OCI-LY1 (cell line): Measurements from ENCODE around the gene KLK12.

ENCODE experiments used
- H2AFZ ChIP-seq: fragments of 200-600 bp; sonication (generic), shearing (Covaris generic); 2 replicates; pipeline ENCODE4 v1.6.0; 2014; ENCODE audit warnings: antibody characterized with exemption, mild to moderate bottlenecking, low read length
- H3F3A ChIP-seq: fragments of 200-600 bp; sonication (generic), shearing (Covaris generic); 2 replicates; pipeline ENCODE4 v1.6.0; 2014; ENCODE audit warnings: mild to moderate bottlenecking, antibody characterized with exemption, low read length, moderate library complexity; ENCODE audit not compliant: insufficient read depth
- H3K27ac ChIP-seq: fragments of 200-600 bp; sonication (generic); 2 replicates; pipeline ENCODE4 v1.5.1; 2014; ENCODE audit warnings: low read length, mixed run types, mild to moderate bottlenecking, low read depth; ENCODE audit not compliant: poor library complexity, severe bottlenecking
- H3K27me3 ChIP-seq: fragments of 200-600 bp; sonication (generic); 2 replicates; pipeline ENCODE4 v1.6.0; 2014; ENCODE audit warnings: antibody characterized with exemption, mild to moderate bottlenecking, low read length, moderate library complexity; ENCODE audit not compliant: insufficient read depth
- H3K36me3 ChIP-seq: fragments of 200-600 bp; sonication (generic); 2 replicates; pipeline ENCODE4 v1.6.1; 2014; ENCODE audit warnings: mild to moderate bottlenecking, antibody characterized with exemption, low read length, moderate library complexity, mixed read lengths; ENCODE audit not compliant: insufficient read depth
- H3K4me1 ChIP-seq: fragments of 200-600 bp; sonication (generic); 2 replicates; pipeline ENCODE4 v1.5.1; 2014; ENCODE audit warnings: mild to moderate bottlenecking, low read length, moderate library complexity; ENCODE audit not compliant: insufficient read depth, severe bottlenecking
- H3K4me2 ChIP-seq: fragments of 200-600 bp; sonication (generic), shearing (Covaris generic); 2 replicates; pipeline ENCODE4 v1.6.1; 2014; ENCODE audit warnings: low read length
- H3K4me3 ChIP-seq: fragments of 200-600 bp; sonication (generic); 2 replicates; pipeline ENCODE4 v1.5.1; 2014; ENCODE audit warnings: low read length, low read depth, mild to moderate bottlenecking, mixed read lengths; ENCODE audit not compliant: poor library complexity, severe bottlenecking
- H3K79me2 ChIP-seq: fragments of 200-600 bp; shearing (Covaris generic); 2 replicates; pipeline ENCODE4 v1.6.1; 2016; ENCODE audit warnings: mixed run types, low read length, mixed read lengths; ENCODE audit not compliant: insufficient read depth
- H3K9ac ChIP-seq: fragments of 200-600 bp; sonication (generic), shearing (Covaris generic); 2 replicates; pipeline ENCODE4 v1.6.1; 2014; ENCODE audit warnings: mild to moderate bottlenecking, low read length, mixed read lengths
- H3K9me2 ChIP-seq: fragments of 200-600 bp; sonication (generic), shearing (Covaris generic); 2 replicates; pipeline ENCODE4 v1.6.1; 2014; ENCODE audit warnings: low read depth, mild to moderate bottlenecking, low read length, mixed read lengths
- H3K9me3 ChIP-seq: fragments of 200-600 bp; shearing (Covaris generic); 2 replicates; pipeline ENCODE4 v1.6.1; 2014; ENCODE audit warnings: low read length, mixed read lengths
- H4K20me1 ChIP-seq: fragments of 200-600 bp; sonication (generic), shearing (Covaris generic); 2 replicates; pipeline ENCODE4 v1.6.0; 2016; ENCODE audit warnings: mild to moderate bottlenecking, low read length; ENCODE audit not compliant: insufficient read depth
- CTCF ChIP-seq: fragments of 200-600 bp; sonication (generic), shearing (Covaris generic); IDR thresholded peaks from 2 replicates; pipeline ENCODE4 v1.5.1; 2017; ENCODE audit warnings: mild to moderate bottlenecking, antibody characterized with exemption, low read length, moderate library complexity, mixed read lengths
- EZH2 ChIP-seq: fragments of 200-600 bp; sonication (generic), shearing (Covaris generic); IDR thresholded peaks from 2 replicates; pipeline ENCODE4 v1.8.0; 2017; ENCODE audit warnings: borderline replicate concordance, mixed run types, mild to moderate bottlenecking, antibody characterized with exemption, low read length, moderate library complexity, mixed read lengths

The KLK12 gene

GRCh38 chr19:51083181-51083580, 48.4 kb upstream of the KLK12 start:
- H3K9ac ChIP-seq, result no peak overlapping the region

GRCh38 chr19:51082611-51083010, 47.8 kb upstream of the KLK12 start, which contains the start of gene KLK14:
TSS of gene KLK14 (minus strand) at chr19:51082887. CDS start at chr19:51082614, 273 bp downstream.
- Histone ChIP-seq H3K4me1 (no peaks in the 10 kb centered on the region), H3K9ac (no peak within 1 kb of the TSS), H3K9me3 (no peaks in the 10 kb centered on the region), H3K27me3 (no peaks in the 10 kb centered on the region), H4K20me1 (no peaks in the 10 kb centered on the region), H3K4me3 (no peak within 1 kb of the TSS), H3K4me2 (no peak within 1 kb of the TSS), H2AFZ (no peak within 1 kb of the TSS), H3K36me3 (no peaks in the 10 kb centered on the region), H3F3A (no peaks in the 10 kb centered on the region), H3K9me2 (no peaks in the 10 kb centered on the region), H3K79me2 (no peaks in the 10 kb centered on the region), H3K27ac (no peak within 1 kb of the TSS)
- TF ChIP-seq CTCF, result no peak
- TF ChIP-seq EZH2, result no peak

More at GRCh38 chr19:51083181-51083580, 48.4 kb upstream of the KLK12 start:
- Histone ChIP-seq H3K27me3 (no peaks in the 10 kb centered on the region), H2AFZ (no peak overlapping the region), H3K4me2 (no peak overlapping the region), H3K4me1 (no peaks in the 10 kb centered on the region), H3K9me3 (no peaks in the 10 kb centered on the region), H3K27ac (no peak overlapping the region), H3K36me3 (no peaks in the 10 kb centered on the region), H3K79me2 (no peaks in the 10 kb centered on the region), H3F3A (no peaks in the 10 kb centered on the region), H4K20me1 (no peaks in the 10 kb centered on the region), H3K9me2 (no peaks in the 10 kb centered on the region), H3K4me3 (no peak overlapping the region)
- TF ChIP-seq EZH2, result no peak
- TF ChIP-seq CTCF, result no peak

- no peak overlapping the region for H3K4me3 ChIP-seq
- H3K9me3 ChIP-seq, result no peaks in the 10 kb centered on the region
- no peaks in the 10 kb centered on the region for H4K20me1 ChIP-seq
- no peaks in the 10 kb centered on the region for H3K79me2 ChIP-seq
- no peaks in the 10 kb centered on the region for H3K36me3 ChIP-seq
- no peaks in the 10 kb centered on the region for H3K27me3 ChIP-seq
- no peaks in the 10 kb centered on the region for H3K9me2 ChIP-seq
- no peak overlapping the region for H3K9ac ChIP-seq
- TF ChIP-seq EZH2 (no peak), CTCF (no peak)
- no peak overlapping the region for H2AFZ ChIP-seq
- no peaks in the 10 kb centered on the region for H3K4me1 ChIP-seq
- H3K27ac ChIP-seq, result no peak overlapping the region
- no peak overlapping the region for H3K4me2 ChIP-seq
- no peaks in the 10 kb centered on the region for H3F3A ChIP-seq
Measured at GRCh38 chr19:51081476-51081875, 46.7 kb upstream of the KLK12 start.
